SK-N-SH (cell line): ENCODE measurements around the gene NACAD. TPM values are rescaled to one million over a fixed set of nuclear protein-coding genes. Genes with fewer than 3 reads are reported as not detected.

Experiments
- CTCF ChIA-PET: fragments of 300-600, 350-600 bp; formaldehyde crosslinking; extraction: SDS; loops from one replicate; lab custom pipeline; 2021; lab: Yijun Ruan, JAX
- POLR2A ChIA-PET: fragments of 350-600 bp; sonication (Branson Sonifier 250); formaldehyde crosslinking; extraction: SDS; loops from one replicate; lab custom pipeline; 2020; ENCODE audit warnings: antibody characterized with exemption, inconsistent platforms; lab: Yijun Ruan, JAX
- DNase-seq: peaks from one replicate; pipeline ENCODE4 v3.0.0; 2012
- H2AFZ ChIP-seq: fragments of 200-600 bp; sonication (generic); 2 replicates; pipeline ENCODE4 v1.8.1; 2016; ENCODE audit warnings: antibody characterized with exemption, mild to moderate bottlenecking, low read depth
- H3F3A ChIP-seq: fragments of 200-600 bp; sonication (generic); replicated peaks from 2 replicates; pipeline ENCODE3; 2016; ENCODE audit warnings: antibody characterized with exemption, mild to moderate bottlenecking; ENCODE audit not compliant: insufficient read depth
- H3K27ac ChIP-seq, 2 experiments: fragments of 200-500 bp in 1 of 2; fragments of 200-600 bp in 1 of 2; sonication (Bioruptor generic) in 1 of 2; sonication (generic), shearing (Covaris generic) in 1 of 2; 2 replicates each; pipeline versions ENCODE4 v1.5.1 to v1.6.1; 2014 to 2016; ENCODE audit warnings: low read depth in 2 of 2, inconsistent platforms in 1 of 2, low read length in 1 of 2, mild to moderate bottlenecking in 1 of 2, mixed read lengths in 1 of 2
- H3K27me3 ChIP-seq: fragments of 200-600 bp; sonication (generic), shearing (Covaris generic); 2 replicates; pipeline ENCODE4 v1.6.1; 2016; ENCODE audit warnings: mixed run types; ENCODE audit not compliant: insufficient read depth
- H3K36me3 ChIP-seq, 2 experiments: fragments of 200-500 bp in 1 of 2; fragments of 200-600 bp in 1 of 2; sonication (Bioruptor generic) in 1 of 2; sonication (generic) in 1 of 2; replicated peaks in 1 of 2; 2 replicates each; pipeline versions ENCODE3 to v1.5.1; 2014 to 2016; ENCODE audit warnings: low read length in 1 of 2, mild to moderate bottlenecking in 1 of 2; ENCODE audit not compliant: insufficient read depth in 2 of 2, control insufficient read depth in 1 of 2
- H3K4me1 ChIP-seq, 2 experiments: fragments of 200-500 bp in 1 of 2; fragments of 200-600 bp in 1 of 2; sonication (Bioruptor generic) in 1 of 2; sonication (generic), shearing (Covaris generic) in 1 of 2; 2 replicates each; pipeline versions ENCODE4 v1.5.1 to v1.6.1; 2014 to 2016; ENCODE audit warnings: low read depth in 1 of 2, low read length in 1 of 2, mixed run types in 1 of 2; ENCODE audit not compliant: insufficient read depth in 2 of 2, control insufficient read depth in 1 of 2
- H3K4me2 ChIP-seq: fragments of 200-600 bp; sonication (generic), shearing (Covaris generic); 2 replicates; pipeline ENCODE4 v1.6.1; 2017; ENCODE audit warnings: mixed run types
- H3K4me3 ChIP-seq, 2 experiments: fragments of 200-500 bp in 1 of 2; fragments of 200-600 bp in 1 of 2; sonication (Bioruptor generic) in 1 of 2; sonication (generic), shearing (Covaris generic) in 1 of 2; 2 replicates each; pipeline versions ENCODE4 v1.5.1 to v1.8.1; 2014 to 2016; ENCODE audit warnings: low read depth in 2 of 2, inconsistent platforms in 1 of 2, low read length in 1 of 2, mild to moderate bottlenecking in 1 of 2, mixed read lengths in 1 of 2, moderate library complexity in 1 of 2
- H3K79me2 ChIP-seq: fragments of 200-600 bp; sonication (generic); 2 replicates; pipeline ENCODE4 v1.8.1; 2017; ENCODE audit warnings: mild to moderate bottlenecking; ENCODE audit not compliant: insufficient read depth
- H3K9ac ChIP-seq: fragments of 200-600 bp; sonication (generic); 2 replicates; pipeline ENCODE4 v1.6.1; 2017; ENCODE audit warnings: mixed run types
- H3K9me2 ChIP-seq: fragments of 200-600 bp; sonication (generic); 2 replicates; pipeline ENCODE4 v1.6.1; 2017; ENCODE audit warnings: mixed run types
- H3K9me3 ChIP-seq: fragments of 200-600 bp; sonication (generic); 2 replicates; pipeline ENCODE4 v1.6.1; 2017; ENCODE audit warnings: mixed run types, mild to moderate bottlenecking, moderate library complexity
- H4K20me1 ChIP-seq: fragments of 200-600 bp; sonication (generic); 2 replicates; pipeline ENCODE4 v1.6.1; 2017; ENCODE audit warnings: mild to moderate bottlenecking, mixed run types; ENCODE audit not compliant: insufficient read depth
- CHD2 ChIP-seq: fragments of 150-350 bp; IDR thresholded peaks from 2 replicates; pipeline ENCODE4 v1.6.1; 2018; ENCODE audit warnings: low read length; ENCODE audit not compliant: partially characterized antibody
- EZH2phosphoT487 ChIP-seq: fragments of 200-600 bp; sonication (generic); IDR thresholded peaks from 2 replicates; pipeline ENCODE4 v1.6.1; 2017; ENCODE audit warnings: low read depth, mixed run types, mild to moderate bottlenecking, antibody characterized with exemption, moderate library complexity, borderline replicate concordance
- FOSL2 ChIP-seq: IDR thresholded peaks from 2 replicates; pipeline ENCODE4 v1.4.0; 2012; ENCODE audit warnings: low read depth, mild to moderate bottlenecking, moderate library complexity, borderline replicate concordance
- FOXM1 ChIP-seq: IDR thresholded peaks from 2 replicates; pipeline ENCODE4 v1.4.0; 2012; ENCODE audit warnings: low read depth, mild to moderate bottlenecking
- GATA2 ChIP-seq: sonication (generic); formaldehyde crosslinking; IDR thresholded peaks from 2 replicates; pipeline ENCODE4 v1.5.0; 2020; ENCODE audit warnings: mild to moderate bottlenecking, missing genetic modification reagents
- MEF2A ChIP-seq: IDR thresholded peaks from 2 replicates; pipeline ENCODE4 v1.4.0; 2012; ENCODE audit warnings: low read depth, borderline replicate concordance
- MXI1 ChIP-seq: IDR thresholded peaks from 2 replicates; pipeline ENCODE4 v1.6.1; 2012; ENCODE audit warnings: mild to moderate bottlenecking, low read depth, low read length, improper control_type of control experiment
- RAD21 ChIP-seq: IDR thresholded peaks from 2 replicates; pipeline ENCODE4 v1.6.1; 2012; ENCODE audit warnings: mild to moderate bottlenecking, low read length
- RFX5 ChIP-seq: IDR thresholded peaks from 2 replicates; pipeline ENCODE4 v1.6.1; 2012; ENCODE audit warnings: mild to moderate bottlenecking, improper control_type of control experiment, low read length
- SIN3A ChIP-seq: IDR thresholded peaks from 2 replicates; pipeline ENCODE4 v1.6.1; 2012; ENCODE audit warnings: low read depth, mild to moderate bottlenecking, low read length, moderate library complexity, borderline replicate concordance
- SMC3 ChIP-seq: IDR thresholded peaks from 2 replicates; pipeline ENCODE4 v1.6.1; 2012; ENCODE audit warnings: low read depth, low read length, improper control_type of control experiment
- TEAD4 ChIP-seq: IDR thresholded peaks from 2 replicates; pipeline ENCODE4 v1.4.0; 2012; ENCODE audit warnings: mild to moderate bottlenecking, borderline replicate concordance; ENCODE audit not compliant: insufficient read depth
- WGBS: methylation state at CpG from one replicate; pipeline ENCODE4 v1.1.6; 2017; ENCODE audit warnings: low lambda C conversion rate; 5-methylcytosine and 5-hydroxymethylcytosine counted together
- polyA plus RNA-seq, 3 experiments: library from polyadenylated mRNA; depleted of rRNA; stranded (reverse); fragments of >200 nt; gene quantifications; 2 replicates each; pipeline ENCODE4 v1.2.3, GENCODE V29; 2012
- TF ChIP-seq, protein P1 (sequence below): IDR thresholded peaks from 2 replicates; pipeline ENCODE4 v1.4.0; 2012; ENCODE audit warnings: low read depth, borderline replicate concordance
- TF ChIP-seq, protein P2 (sequence below): IDR thresholded peaks from 2 replicates; pipeline ENCODE4 v1.6.1; 2012; ENCODE audit warnings: mild to moderate bottlenecking, low read depth, low read length, moderate library complexity
- TF ChIP-seq, protein P3 (sequence below): IDR thresholded peaks from 2 replicates; pipeline ENCODE4 v1.4.0; 2012; ENCODE audit warnings: low read depth, borderline replicate concordance
- TF ChIP-seq, protein P4 (sequence below): IDR thresholded peaks from 2 replicates; pipeline ENCODE4; 2012
- TF ChIP-seq, protein P5 (sequence below): fragments of 150-350 bp; IDR thresholded peaks from 2 replicates; pipeline ENCODE4 v1.6.1; 2016; ENCODE audit warnings: mild to moderate bottlenecking, low read depth, low read length
- TF ChIP-seq, protein P6 (sequence below): fragments of 150-350 bp; IDR thresholded peaks from 2 replicates; pipeline ENCODE4 v1.6.1; 2017; ENCODE audit warnings: antibody characterized with exemption, low read length, low read depth, borderline replicate concordance

NACAD gene
- polyA plus RNA-seq, 1 of the 3 experiments (the other 2 are of a cell fraction) = 2.8 TPM

DNA sequence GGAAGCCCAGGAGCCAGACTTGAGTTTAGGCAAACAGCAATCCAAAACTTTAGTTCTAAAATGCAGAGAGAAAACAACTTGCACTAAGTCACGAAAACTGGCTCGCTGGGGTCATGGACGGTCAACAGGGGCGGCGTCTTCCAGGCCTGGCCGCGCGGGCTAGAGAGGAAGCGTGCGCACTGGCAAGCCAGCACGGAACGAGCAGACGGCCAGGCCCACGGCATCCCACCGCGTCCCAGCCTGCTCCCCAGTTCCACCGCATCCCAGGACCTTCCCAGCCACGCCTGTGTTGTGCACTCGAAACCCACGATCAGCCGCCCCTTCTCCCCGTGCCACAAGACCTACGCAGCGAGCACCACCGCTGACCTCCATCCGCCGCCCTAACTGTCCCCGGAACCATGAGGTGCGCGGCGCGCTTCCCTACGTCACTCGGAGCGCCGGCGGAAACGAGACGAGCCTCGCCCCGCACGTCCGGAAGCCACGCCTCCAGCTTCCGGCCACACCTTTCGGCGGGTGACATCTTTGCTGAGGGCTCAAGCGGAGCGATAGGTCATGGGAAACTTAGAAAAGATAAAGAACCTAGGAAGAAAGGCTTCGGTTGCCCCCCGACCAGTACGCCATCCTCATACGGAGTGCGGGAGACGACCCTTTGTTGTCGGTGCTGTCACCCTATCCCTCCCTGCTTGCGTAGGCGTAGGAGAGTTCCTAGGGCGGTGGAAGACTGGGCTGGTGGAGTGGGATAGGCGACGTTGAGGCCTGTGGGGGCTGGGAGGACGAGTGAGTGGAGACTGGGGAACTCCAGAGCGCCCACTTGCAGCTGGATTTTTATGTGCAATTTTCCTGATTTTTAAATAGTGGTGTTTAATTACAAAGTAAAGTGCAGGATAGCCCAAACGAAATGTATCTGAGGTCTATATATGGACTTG is 22.8 kb upstream of the NACAD start, which contains the start of gene TBRG4:
TSS of gene TBRG4 (minus strand) at position 400 of the 926 bp plus-strand sequence. CDS start 2,460 bp downstream, outside the sequence.
- H3K79me2 ChIP-seq = peaks cover 49% of the 10 kb centered on the region
- DNase-seq = peak; percentile 96
- H3K9ac ChIP-seq = peak within 1 kb of the TSS; percentile 92
- H2AFZ ChIP-seq = peak within 1 kb of the TSS; percentile 88
- peaks cover 11% of the 10 kb centered on the region; the same call in 1 of the 2 replicates for H3K27me3 ChIP-seq
- under 1% methylated on average over 48 of the region's 64 CpGs for WGBS
- ChIA-PET POLR2A (interaction anchor here (0.6 to 2.6 kb wide), 22 partner anchors 8 to 551 kb away, joined by 3 to 23 read pairs (median 5); partner anchors contain the start of genes CCM2, NACAD and OGDH), CTCF (interaction anchor here (0.6 to 3.5 kb wide), 30 partner anchors 9 to 546 kb away, joined by 3 to 33 read pairs (median 3); partner anchors contain the start of genes CCM2, DDX56, NACAD and PURB)
- H3K36me3 ChIP-seq = peaks cover 28% of the 10 kb centered on the region in 2 experiments
- peak within 1 kb of the TSS; percentile 96 to 98 for H3K27ac ChIP-seq
- H3F3A ChIP-seq = peaks cover 4% of the 10 kb centered on the region
- H3K4me2 ChIP-seq = peak within 1 kb of the TSS; percentile 92
- H4K20me1 ChIP-seq = peaks cover 28% of the 10 kb centered on the region
- H3K9me2 ChIP-seq = no peaks in the 10 kb centered on the region
- no peaks in the 10 kb centered on the region for H3K9me3 ChIP-seq
- H3K4me3 ChIP-seq = peak within 1 kb of the TSS; percentile 69 to 97
- H3K4me1 ChIP-seq = peaks cover 12 to 25% of the 10 kb centered on the region in 2 experiments; a peak in 2 of 4 replicates
- TF ChIP-seq, protein P1, sequence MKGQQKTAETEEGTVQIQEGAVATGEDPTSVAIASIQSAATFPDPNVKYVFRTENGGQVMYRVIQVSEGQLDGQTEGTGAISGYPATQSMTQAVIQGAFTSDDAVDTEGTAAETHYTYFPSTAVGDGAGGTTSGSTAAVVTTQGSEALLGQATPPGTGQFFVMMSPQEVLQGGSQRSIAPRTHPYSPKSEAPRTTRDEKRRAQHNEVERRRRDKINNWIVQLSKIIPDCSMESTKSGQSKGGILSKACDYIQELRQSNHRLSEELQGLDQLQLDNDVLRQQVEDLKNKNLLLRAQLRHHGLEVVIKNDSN = no peak; the same call in 1 of the 2 replicates
- TF ChIP-seq SIN3A (peak; percentile 94; the same call in 1 of the 2 replicates), MEF2A (no peak), RAD21 (peak; percentile 63), FOXM1 (no peak), SMC3 (peak; percentile 48), TEAD4 (no peak), RFX5 (0 out of 2 replicates have a peak, but pooled peaks have one; percentile 55), EZH2phosphoT487 (no peak), CHD2 (peak; percentile 93), GATA2 (CRISPR knock-in tag) (peak; percentile 52; the same call in 1 of the 2 replicates), FOSL2 (no peak), MXI1 (peak; percentile 99)
- TF ChIP-seq, protein P2, sequence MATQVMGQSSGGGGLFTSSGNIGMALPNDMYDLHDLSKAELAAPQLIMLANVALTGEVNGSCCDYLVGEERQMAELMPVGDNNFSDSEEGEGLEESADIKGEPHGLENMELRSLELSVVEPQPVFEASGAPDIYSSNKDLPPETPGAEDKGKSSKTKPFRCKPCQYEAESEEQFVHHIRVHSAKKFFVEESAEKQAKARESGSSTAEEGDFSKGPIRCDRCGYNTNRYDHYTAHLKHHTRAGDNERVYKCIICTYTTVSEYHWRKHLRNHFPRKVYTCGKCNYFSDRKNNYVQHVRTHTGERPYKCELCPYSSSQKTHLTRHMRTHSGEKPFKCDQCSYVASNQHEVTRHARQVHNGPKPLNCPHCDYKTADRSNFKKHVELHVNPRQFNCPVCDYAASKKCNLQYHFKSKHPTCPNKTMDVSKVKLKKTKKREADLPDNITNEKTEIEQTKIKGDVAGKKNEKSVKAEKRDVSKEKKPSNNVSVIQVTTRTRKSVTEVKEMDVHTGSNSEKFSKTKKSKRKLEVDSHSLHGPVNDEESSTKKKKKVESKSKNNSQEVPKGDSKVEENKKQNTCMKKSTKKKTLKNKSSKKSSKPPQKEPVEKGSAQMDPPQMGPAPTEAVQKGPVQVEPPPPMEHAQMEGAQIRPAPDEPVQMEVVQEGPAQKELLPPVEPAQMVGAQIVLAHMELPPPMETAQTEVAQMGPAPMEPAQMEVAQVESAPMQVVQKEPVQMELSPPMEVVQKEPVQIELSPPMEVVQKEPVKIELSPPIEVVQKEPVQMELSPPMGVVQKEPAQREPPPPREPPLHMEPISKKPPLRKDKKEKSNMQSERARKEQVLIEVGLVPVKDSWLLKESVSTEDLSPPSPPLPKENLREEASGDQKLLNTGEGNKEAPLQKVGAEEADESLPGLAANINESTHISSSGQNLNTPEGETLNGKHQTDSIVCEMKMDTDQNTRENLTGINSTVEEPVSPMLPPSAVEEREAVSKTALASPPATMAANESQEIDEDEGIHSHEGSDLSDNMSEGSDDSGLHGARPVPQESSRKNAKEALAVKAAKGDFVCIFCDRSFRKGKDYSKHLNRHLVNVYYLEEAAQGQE = peak; percentile 36; the same call in 1 of the 2 replicates
- TF ChIP-seq, protein P3, sequence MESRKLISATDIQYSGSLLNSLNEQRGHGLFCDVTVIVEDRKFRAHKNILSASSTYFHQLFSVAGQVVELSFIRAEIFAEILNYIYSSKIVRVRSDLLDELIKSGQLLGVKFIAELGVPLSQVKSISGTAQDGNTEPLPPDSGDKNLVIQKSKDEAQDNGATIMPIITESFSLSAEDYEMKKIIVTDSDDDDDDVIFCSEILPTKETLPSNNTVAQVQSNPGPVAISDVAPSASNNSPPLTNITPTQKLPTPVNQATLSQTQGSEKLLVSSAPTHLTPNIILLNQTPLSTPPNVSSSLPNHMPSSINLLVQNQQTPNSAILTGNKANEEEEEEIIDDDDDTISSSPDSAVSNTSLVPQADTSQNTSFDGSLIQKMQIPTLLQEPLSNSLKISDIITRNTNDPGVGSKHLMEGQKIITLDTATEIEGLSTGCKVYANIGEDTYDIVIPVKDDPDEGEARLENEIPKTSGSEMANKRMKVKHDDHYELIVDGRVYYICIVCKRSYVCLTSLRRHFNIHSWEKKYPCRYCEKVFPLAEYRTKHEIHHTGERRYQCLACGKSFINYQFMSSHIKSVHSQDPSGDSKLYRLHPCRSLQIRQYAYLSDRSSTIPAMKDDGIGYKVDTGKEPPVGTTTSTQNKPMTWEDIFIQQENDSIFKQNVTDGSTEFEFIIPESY = no peak
- TF ChIP-seq, protein P4, sequence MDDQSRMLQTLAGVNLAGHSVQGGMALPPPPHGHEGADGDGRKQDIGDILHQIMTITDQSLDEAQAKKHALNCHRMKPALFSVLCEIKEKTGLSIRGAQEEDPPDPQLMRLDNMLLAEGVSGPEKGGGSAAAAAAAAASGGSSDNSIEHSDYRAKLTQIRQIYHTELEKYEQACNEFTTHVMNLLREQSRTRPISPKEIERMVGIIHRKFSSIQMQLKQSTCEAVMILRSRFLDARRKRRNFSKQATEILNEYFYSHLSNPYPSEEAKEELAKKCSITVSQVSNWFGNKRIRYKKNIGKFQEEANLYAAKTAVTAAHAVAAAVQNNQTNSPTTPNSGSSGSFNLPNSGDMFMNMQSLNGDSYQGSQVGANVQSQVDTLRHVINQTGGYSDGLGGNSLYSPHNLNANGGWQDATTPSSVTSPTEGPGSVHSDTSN = no peak; the same call in 1 of the 2 replicates
- TF ChIP-seq, protein P5, sequence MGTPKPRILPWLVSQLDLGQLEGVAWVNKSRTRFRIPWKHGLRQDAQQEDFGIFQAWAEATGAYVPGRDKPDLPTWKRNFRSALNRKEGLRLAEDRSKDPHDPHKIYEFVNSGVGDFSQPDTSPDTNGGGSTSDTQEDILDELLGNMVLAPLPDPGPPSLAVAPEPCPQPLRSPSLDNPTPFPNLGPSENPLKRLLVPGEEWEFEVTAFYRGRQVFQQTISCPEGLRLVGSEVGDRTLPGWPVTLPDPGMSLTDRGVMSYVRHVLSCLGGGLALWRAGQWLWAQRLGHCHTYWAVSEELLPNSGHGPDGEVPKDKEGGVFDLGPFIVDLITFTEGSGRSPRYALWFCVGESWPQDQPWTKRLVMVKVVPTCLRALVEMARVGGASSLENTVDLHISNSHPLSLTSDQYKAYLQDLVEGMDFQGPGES = no peak
- TF ChIP-seq, protein P6, sequence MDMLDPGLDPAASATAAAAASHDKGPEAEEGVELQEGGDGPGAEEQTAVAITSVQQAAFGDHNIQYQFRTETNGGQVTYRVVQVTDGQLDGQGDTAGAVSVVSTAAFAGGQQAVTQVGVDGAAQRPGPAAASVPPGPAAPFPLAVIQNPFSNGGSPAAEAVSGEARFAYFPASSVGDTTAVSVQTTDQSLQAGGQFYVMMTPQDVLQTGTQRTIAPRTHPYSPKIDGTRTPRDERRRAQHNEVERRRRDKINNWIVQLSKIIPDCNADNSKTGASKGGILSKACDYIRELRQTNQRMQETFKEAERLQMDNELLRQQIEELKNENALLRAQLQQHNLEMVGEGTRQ = no peak
